ENCODE measurements around the gene TTLL10.

The TTLL10 gene

DNA sequence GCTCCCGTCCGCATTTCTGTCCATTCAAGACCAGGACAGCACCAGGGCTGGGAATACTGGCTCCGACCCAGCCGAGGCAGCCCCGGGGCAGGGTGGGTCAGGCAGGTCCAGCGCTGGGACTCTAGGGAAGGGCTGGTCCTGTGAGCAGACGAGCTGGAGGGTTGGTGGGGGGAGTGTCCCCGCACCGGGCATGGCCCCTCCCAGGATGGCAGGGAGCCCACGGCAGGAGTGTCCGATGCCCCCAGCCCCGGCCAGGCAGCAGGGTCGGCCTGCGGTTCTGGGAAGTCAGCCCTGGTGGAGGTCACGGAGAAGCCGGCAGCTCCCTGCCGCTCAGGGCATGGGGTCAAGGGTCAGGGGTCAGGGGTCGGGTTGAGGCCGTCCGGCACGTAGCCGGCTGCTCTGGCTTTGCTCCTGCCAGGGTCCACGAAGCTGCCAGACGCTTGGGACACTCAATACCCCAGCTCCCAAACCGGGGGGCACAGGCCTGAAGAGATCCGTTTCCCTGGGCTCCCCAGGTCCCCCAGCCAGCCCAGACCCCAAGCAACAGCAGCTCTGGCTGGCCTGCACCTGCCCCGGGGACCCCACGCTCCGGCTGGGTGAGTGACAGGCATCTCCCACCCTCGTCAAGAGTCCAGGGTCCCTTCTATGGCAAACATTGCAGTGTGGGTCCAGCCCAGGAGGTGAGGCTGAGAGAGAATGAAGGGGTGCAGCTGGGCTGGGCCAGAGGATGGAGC is 66.1 kb downstream of the TTLL10 start:
- DNase-seq, result no peak

DNA sequence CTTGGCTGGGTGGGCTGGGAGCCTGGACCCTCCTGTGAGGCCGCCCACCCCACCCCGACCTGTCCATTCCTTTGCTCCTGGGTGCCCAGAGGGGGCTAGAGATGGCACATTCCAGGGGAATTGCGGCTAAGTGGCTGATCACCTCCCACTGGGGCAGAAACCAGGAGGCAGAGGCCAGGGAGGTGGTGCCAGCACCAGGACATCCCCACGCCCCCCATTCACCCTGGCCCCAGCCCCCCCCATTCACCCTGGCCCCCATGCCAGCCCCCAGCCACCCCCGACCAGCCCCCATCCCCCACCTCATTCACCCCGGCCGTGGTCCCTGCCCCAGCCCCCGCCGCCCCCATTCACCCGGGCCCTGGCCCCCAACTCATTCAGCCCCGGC is 66.7 kb downstream of the TTLL10 start:
- DNase-seq, result no peak

DNA sequence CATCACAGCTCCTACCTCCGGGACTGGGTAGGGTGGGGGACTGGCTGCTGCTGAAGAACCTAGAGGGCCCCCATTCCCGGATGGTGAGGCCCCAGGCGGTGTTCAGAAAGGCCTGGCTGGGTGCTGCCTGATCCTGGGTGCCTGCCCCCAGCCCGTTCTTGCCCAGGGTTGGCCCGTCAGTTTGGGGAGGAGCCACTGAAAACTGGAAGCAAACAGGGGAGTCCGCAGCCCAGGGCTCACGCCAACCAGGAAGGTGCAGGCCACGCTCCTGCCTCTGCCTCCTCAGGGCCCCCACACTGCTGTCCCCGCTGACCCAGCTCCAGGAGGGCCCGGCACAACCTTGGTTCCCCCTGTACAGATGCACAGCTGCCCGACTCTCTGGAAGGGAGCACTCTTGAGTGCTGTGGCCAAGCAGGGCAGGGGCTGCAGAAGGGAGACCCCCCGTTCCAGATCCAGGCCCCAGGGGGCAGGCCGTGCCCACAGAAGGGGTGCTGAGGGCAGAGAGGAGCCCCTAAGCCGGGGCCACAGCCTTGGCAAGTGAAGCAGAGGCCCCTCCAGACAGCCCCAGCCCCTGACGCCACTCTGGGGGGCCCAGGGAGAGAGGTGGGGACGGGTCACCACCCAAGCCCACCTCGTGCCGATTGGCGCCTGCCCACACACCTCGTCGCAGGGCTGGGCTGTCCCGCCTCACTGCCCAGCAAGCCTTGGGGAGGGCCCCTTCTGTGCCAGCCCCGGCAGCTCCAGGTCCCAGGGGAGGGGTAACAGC is 67.3 kb downstream of the TTLL10 start:
- no peak for DNase-seq

DNA sequence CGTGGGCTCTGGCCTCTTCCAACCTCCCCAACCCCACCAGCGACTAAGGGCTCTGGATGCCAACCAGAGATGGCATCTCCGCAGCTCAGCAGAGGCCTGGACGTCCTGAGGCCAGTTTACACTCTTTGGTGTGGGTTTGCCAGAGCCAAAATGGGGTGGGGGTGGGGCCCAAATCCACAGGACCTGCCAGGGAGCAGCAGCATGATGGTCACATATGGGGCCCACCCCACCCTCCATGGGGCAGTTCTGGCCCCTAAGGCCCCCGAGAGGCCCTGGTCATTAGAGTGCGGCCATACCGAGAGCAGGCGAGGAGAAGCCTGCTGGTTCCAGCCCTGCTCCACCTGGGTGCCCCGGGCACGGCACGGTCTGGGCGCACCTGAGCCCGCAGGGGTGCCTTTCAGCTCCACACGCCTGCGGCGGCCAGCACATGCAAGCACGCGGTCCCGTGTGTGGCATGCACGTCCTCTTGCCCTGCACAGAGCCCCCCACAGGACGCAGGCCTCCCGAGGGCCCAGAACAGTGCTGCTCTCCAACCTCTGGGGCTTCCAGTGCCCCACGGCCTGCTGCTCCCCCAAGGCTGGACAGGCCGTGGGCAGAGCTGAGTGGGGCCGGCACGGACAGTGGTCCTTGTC is 68.0 kb downstream of the TTLL10 start:
- no peak for DNase-seq

DNA sequence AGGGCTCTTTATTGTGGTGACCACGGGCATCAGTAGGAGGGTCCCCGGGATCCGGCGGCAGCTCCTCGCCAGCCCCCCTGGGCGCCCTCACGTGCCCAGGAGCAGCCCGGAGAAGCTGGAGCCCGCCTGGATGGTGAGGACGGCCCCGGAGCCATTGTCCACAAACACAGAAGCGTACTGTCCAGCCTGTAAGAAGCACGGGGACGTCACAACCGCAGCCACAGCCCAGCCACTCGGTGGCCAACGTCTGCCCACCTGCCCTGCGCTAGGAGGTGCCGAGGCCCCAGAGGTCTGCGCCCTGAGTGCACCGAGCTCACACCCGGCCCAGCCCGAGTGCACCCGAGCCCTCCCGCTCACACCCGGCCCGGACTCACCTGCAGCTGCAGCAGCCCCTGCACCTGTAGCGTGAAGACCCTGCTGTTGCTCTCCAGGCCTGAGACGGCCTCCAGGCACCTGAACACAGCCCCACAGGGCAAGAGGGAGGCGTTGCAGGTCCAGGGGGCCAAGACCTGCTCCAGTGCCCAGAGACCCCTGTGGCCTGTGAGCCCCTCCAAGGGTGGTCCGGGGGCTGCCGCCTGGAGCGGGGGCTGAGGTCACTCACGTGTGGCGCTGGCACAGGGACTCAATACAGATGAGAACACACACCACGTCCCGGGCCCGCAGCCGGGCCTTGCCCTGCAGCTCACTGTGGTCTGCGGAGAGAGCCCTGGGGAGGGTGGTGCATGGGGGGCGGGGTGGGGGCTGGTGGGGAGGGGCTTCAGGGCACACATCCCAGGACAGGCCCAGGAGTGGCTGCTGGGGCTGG is 69.0 kb downstream of the TTLL10 start:
- DNase-seq, result no peak

DNA sequence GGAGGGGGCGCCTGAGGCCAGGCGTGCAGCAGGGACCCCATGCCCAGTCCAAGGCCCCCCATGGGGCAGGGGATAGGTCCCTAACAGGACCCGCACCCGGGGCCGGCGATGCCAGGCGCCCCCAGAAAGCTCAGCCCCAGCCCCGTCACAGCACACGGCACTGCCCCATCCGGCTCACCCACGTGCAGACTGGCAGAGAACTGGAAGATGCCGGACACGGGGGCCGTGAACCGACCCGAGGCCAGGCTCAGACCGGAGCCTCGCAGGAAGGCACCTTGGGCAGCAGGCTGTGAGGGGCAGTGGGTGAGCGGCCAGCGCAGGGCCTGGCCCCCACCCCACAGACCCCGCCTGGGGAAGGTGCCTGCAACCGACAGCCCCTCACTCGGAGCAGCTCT is 69.6 kb downstream of the TTLL10 start:
- DNase-seq, result no peak

DNA sequence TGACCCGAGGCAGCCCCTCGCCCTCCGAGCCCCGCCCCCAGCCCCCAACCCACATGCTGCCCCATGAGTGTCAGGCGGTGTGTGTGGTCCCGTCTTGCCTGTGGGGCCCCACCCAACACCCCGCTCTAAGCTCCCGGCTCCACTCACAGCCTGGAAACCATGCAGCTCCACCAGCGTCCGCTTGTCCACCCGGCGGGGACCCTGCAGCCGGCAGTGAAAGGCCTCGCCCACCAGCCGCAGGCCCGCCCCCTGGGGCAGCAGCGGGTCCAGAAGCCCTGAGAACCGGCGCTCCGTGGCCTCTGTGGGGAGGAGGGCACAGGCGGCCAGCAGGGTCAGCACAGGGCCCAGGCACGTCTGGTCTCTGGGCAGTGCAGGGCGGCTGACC is 70.1 kb downstream of the TTLL10 start:
- DNase-seq, result no peak

DNA sequence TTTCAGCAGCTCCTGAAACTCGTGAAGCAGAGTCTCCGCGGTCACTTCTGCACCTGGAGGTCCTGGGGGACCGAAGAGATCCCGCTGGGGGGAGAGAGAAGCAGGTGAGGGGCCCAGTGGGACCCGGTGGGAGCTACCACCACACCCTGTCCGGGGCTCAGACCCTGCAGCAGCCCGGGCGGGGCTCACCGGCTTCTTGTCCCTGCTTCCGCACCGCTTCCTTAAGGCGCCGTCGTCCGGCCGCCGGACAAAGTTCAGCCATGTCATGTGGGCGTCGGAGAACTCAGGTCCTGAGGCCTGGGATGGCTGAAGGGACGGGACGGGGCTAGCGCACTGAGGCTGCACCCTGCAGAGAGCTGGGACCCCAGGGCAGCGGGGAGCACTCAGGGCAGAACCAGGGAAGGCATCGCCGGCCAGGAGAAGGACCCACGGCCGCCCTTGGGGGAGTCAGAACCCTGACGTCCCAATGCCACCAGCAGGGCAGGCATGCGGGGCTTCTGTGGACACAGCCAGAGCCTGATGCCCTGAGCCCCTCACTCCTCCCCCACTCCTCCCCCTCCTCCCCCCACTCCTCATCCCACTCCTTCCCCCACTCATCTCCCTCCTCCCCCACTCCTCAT is 70.6 kb downstream of the TTLL10 start:
- DNase-seq, result no peak

DNA sequence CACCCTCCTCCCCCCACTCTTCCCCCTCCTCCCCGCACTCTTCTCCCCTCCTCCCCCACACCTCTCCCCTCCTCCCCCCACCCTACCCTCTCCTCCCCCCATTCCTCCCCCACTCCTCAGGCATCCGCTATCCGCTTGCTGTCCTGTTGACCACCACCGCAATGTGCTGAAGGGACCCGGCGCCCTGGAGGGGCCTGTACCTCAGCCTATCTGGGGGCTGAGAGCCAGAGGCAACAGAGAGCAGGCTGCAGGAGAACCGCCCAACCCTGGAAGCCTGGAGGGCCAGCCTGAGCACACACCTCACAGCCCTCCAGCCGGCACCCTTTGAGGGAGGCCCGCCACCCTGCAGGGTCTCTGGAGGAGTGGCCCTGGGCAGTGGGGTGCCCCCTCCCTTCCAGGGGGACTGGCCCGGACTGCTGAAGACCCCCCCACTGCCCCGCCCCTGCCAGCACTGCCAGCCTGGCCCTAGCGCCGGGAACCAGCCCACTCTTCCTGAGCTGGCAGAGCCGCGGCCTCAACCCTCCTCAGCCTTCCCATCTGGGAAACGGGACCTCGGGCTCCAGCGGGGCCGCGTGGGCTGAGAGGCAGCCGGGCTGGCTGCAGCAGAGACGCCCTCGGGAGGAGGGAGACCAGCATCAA is 71.6 kb downstream of the TTLL10 start:
- no peak for DNase-seq

DNA sequence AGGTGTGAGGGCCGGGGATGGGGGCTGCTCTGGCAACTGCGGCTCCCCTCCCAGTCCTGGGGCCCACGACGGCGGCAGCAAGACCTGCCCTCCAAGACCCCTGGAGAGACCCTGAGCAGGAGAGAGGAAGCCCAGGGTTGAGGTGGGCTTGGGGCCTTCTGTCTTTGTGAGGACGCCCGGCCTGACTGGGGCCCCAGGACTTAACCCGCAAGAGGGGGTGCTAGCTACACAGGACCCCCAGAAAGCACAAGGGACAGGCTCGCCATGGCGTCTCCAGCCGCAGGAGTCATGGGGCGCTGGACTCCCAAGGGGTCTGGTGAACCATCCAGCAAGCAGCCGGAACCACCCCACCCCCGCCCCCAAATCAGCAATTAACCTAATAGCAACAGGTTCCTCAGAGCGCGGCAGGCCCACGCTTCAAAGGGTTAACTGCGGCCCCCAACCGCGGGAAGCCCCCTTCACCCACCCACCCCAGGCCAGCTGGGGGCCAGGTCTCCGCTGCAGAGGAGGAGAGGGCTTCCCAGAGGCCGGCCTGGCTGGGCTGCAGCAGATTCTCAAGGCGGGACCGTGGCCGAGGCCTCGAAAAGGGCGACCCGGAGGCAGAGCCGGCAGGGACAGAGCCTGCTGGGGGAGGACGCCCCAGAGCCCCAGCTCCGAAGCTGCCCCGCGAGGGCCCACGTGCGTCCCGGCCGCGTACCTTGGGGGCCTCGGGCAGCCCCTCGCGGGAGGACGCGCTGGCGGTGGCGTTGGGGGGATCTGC is 72.3 kb downstream of the TTLL10 start:
- no peak for DNase-seq

DNA sequence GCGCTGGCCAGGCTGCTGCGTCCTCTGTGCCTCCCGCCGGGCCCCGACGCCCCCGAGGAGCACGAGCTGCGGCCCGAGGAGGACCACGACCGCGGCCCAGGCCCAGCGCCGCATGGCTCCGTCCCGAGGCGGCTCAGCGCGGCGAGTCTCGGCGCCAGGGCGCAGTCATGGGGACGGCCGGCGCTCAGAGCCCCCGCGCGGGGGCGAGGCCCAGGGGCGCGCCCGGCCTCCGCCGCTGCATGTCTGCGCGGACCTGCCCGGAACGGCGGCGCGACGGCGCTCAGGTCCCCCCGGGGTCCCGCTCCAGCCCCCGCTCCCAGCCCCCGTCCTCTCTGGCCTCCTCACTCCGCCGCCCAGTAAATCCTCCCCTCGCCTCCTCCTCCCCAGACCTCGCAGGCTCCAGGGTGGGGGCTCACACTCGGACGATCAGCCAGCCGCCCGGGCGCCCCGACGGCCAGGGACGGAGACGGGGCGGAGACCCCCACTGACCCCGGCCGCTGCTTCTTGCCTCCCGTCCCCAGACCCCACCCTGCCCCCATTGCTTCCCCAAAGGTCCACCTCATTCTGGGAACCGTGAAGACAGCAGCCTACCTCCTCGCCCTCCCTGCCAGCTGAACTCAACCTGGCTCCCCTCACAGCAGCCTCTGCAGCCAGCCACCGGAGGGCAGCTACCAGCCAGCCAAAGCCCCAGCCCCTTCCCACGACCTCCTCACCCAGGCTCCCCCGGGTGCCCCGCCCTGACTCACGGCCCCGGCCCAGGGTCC is 73.1 kb downstream of the TTLL10 start, which contains the start of gene C1QTNF12:
Gene C1QTNF12 (minus strand): TSS at position 146 of the 764 bp plus-strand sequence. CDS start 32 bp downstream, at position 114.
- DNase-seq, result no peak

DNA sequence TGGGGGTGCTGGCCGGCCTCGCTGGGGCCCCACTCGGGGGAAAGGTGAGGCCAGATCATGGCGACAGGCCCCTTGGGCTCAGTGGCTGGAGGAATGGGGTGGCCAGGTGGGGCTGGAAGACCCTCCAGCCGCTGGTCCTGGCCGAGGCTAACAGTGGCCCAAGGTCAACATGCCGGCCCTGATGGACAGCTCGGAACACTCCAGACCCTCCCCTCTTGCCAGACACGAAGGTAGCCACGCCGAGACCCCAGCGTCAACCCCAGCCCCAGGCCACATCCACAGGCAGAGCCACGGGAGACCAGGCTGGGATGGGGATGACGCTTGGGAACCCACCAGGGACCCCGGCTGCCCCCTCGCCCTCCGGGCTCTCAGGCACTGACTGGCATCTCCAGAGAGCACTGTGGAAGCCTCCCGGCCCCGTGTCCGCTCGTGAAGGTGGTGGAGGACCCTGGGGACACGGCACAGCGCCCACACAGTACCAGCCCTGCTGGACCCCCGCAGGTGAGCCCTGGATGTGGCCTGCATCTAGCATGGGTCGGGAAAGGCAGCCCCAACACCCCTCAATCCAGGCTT is 73.7 kb downstream of the TTLL10 start:
- DNase-seq, result no peak
